Amniotic epithelial cell (primary cell): ENCODE results near the gene MTCH1.
"Not testable (repeated sequence)": the region's sequence is repeated elsewhere in the genome, so short reads cannot be mapped to it uniquely, and the experiment has no call there.

Experiments
- DNase-seq: peaks from one replicate; pipeline ENCODE4 v3.0.0-alpha.2; 2010; ENCODE audit warnings: low read depth

Gene MTCH1

DNA sequence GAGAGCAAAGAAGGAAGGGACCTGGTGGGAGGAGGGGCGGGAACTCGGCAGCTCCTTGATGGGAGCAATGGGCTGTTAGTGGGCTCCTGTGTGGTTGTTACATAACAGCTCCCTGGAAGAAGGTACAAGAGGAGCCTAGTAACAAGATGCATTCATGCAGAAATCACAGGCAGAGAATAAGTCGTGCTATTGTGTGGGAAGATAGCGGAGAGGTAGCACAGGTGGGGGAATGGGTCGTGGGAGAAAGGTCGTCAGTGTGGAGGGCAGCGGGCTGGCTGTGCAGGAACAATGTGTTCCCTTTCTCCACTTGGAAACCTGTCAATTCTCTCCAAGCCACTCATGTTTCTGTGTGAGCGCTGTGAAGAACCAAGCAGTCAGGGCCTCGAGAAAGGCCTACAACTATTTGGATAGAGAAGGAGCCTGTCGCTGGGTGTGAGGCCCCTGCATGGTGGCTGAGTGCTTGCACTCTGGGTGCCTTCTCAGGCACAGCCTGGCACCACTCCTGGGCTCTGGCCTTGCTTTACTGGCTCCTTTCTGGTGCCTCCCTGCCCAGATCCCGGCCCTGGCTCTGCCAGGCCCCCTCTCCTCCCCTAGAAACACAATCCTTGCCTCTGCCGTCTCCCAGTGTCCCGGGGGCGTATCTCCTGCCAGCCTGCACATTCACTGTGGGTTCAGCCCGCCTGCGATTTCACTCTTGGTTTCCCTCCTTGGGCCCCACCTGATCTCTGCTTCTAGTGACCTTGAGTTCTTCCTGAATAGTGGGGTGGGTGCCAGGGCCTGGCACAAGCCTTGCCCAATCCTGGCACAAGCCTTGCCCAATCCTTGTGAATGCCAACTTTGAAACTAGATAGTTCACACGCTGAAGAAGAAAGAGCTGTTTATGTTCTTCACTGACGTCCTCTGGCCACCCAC lies 12.1 kb upstream of the MTCH1 start:
- DNase-seq = peak; percentile 40

DNA sequence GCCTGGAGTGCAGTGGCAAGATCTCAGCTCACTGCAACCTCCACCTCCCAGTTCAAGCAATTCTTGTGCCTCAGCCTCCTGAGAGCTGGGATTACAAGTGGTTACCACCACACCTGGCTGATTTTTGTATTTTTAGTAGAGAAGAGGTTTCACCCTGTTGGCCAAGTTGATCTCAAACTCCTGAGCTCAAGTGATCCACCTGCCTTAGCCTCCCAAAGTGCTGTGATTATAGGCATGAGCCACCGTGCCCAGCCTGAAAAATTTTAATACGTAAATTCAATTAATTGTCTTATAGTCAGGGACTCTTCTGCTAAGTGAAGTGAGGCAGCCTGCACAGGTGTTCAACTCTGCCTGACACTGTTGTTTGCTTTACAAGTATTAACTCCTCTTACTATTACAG lies 4.4 kb upstream of the MTCH1 start:
- DNase-seq = not testable (repeated sequence)

DNA sequence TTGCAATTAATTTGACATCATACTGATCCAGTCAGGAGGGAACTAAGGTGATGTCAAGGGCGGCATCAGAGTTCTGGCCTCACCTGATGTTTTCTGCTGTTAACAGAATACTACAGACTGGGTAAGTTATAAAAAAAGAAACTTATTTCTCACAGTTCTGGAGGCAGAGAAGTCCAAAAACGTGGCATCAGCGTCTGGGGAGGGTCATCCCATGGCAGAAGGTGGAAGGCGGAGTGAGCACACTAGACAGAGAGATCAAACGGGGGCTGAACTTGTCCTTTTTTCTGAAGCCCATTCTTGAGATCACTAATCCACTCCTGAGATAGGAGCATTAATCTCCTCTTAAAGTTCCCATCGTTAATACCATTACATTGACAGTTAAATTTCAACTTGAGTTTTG lies 3.3 kb upstream of the MTCH1 start:
- DNase-seq = no peak

DNA sequence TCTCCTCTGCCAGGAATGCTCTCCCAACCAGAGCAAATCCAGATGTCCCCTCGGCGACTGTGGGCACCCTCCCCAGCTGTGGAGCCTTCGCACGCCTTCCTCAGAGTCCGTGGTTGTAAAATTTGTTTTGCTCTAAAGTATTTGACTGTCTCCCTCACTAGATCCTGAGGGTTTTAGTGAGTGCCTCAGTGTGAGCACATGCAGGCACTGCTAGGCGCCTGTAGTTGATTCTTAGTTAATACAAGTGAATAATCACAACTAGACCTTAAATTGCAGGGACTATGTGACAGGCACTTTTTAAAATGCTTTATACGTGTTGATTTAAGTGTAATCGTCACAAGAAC lies 680 bp upstream of the MTCH1 start:
- DNase-seq = no peak

GRCh38 chr6:36985417-36985807 lies 584 bp downstream of the MTCH1 start:
- no peak for DNase-seq

- peak; percentile 52 for DNase-seq
Measured at GRCh38 chr6:36984581-36985416, 1.2 kb downstream of the MTCH1 start.

DNA sequence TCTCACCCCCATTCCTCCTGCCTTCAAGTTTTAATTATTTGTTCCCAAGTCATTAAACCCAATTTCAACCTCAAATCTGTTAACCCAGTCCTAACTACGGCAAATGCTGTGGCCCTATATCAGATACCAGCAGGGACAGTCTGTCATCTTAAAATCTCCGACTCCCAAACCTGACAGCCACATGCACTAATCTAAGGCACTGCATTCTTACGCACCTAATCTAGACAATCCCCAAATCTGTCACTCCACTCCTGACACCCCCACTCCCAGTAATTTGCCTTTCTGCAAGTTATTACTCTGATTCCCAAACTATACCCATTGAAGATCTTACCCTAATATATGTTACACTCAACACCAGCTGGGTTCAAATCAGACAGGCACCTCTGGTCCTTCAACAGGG lies 2.5 kb downstream of the MTCH1 start:
- no peak for DNase-seq

DNA sequence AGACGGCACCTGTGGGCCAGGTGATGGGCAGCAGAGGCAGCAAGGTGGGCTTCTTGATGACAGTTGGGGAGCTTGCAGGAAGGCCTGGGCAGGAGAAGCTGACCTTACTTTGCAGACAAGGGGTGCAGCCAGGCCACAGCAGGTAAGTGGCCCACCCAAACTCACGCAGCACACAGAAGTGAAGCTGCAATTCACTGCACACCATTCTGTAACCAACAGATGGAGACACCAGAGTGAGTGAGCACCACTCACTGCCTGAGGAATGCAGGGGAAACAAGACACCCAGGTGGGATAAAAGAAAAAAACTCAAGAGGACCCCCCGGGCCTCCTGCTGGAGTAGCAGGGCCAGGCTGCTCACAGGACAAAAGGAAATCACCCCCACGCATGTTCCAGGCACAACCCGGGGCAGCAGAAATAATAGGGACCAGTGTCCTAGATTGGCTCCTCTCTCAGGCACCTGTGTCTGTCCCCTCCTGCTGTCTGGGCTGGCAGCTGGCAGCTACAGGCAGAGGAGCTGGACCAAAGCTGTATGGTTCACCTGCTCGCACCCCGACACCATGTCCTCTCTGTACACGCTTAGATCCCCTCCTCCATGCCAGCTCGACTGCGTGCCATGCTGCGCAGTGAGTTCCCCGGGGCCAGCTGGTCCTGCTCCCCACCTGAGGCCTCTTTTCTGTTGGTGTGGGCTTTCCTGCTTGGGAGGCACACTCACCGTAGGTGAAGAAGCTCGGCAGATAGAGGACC lies 4.9 kb downstream of the MTCH1 start:
- no peak for DNase-seq

DNA sequence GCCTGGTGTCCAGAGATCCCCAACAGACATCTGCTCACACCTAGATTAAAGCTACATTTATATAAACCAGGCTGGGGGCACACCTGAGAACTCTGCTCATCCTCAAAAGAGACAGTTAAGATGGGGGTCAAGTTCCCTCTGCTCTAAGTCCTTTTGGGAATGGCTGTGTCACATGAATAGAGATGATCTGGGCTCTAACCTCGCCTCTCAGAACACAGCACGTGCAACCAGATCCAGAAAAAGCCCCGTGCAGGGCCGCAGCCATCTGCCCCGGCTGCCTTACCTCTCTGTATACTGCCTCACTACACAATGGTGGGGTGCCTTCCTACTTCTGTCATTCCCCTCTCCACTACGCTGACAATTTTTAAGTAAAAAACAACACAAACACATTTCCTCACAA lies 5.9 kb downstream of the MTCH1 start:
- no peak for DNase-seq

DNA sequence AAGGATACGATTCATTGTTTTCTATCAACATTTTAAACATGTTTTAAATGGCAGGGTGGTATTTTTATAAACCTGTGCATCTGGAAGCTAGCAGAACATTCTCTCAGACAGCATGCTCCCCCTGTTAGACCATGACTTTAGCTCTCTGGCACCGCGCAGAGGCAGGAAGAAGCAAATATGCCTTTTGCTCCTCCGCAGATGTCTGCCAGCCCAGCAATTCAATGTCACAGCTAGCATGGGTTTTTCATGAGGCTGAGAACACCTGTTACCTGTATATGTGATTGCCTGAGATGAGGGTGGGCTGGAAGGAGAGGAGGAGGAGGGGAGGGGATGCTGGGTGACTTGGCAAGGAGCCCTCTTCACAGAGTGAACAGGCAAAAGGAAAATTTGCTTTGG lies 6.7 kb downstream of the MTCH1 start:
- peak; percentile 53 for DNase-seq

- no peak for DNase-seq
Measured at GRCh38 chr6:36978421-36979346, 7.3 kb downstream of the MTCH1 start.

GRCh38 chr6:36977470-36977941 lies 8.5 kb downstream of the MTCH1 start:
- DNase-seq = no peak

DNA sequence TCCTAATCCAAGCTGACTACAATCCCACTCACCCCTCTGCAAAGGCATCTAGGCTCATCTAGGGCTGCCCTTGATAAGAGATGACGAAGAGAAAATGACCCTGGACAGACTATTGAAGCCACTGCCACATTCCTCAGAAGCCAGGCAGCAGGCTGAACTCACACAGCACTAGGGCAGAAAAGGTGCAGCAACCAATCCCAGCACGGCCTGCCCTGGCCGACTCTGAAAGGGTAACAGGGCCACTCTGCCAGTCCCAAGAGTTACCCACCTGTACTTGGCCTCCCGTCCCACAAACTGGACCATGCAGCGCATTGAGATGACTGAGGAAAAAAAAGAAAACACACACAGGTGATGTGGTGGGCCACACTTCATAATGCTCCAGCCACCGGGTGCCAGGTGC lies 9.1 kb downstream of the MTCH1 start:
- DNase-seq = no peak

GRCh38 chr6:36976509-36976908 lies 9.5 kb downstream of the MTCH1 start:
- DNase-seq = no peak

- DNase-seq = no peak
Measured at GRCh38 chr6:36976007-36976264, 10.1 kb downstream of the MTCH1 start.

DNA sequence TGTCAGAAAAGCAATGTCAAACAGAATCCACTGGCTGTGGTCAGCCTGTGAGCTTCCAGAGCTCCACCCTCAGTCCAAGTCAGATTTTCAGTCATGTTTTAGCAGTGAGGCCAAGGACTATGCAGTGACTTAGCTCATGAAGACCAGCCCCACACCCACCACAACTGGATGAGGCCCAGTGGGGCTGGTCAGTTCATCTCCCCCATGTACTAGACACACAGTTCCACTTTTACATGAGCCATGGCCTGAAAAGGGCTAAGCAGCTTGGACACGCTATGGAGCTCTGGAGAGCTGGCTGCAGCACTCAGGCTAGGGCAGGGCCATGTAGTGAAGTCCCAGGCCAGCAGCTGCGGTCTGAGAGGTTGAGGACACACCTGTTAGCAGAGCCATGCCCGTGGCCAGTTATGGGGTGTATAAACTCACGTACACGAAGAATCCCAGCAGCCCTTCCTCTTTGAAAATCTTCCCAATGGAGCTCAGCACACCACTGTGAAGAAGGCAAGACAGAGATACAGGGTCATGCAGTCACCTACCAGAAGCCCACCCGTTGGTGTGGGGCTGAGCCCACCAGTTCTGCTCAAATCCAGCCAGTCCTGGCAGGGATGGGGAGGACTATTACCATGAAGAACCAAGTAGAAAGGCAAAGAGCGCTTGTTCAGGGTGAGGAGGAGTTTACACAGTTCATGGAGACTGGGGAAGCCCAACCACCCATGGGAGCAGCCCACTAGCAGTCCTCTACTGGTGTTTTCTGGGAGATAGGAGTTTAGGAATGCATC lies 10.6 kb downstream of the MTCH1 start:
- no peak for DNase-seq

DNA sequence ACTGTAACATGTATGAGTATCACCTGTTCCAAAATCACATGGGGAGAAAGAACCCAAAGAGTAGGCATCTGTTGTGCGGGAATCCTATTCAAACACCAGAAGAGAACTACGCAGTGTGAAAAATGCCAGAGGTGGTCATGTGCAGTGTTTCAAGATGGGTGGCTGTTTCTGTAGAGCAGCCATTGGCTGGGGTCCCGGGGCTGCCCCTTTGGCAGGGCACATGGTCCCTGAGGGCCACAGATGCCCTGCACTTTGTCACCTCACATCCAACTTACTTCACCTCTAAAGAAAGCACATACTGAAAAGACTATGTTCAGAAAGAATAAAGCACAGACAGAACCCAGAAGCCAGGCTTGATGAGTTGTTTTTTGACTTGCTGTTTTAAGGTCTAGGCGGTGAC lies 12.3 kb downstream of the MTCH1 start:
- no peak for DNase-seq

DNA sequence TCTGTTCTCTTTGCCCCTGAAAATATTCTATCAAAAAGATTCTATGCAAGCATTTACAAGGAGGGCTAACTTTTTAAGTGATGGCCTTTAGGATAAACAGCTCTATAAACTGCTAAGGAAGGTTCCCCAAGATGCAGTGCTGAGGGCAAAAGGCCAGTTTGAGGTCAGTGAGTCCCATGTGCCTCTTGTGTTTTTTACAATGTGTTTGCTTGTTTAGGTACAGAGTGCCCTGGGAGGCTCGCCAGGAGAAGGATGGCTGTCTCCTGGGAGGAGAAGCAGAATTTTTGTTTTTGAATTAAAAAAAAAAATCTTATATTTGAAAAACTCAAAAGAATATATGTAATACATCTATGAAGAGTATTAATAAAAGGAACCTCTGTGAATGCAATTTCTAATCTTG lies 12.8 kb downstream of the MTCH1 start:
- no peak for DNase-seq

DNA sequence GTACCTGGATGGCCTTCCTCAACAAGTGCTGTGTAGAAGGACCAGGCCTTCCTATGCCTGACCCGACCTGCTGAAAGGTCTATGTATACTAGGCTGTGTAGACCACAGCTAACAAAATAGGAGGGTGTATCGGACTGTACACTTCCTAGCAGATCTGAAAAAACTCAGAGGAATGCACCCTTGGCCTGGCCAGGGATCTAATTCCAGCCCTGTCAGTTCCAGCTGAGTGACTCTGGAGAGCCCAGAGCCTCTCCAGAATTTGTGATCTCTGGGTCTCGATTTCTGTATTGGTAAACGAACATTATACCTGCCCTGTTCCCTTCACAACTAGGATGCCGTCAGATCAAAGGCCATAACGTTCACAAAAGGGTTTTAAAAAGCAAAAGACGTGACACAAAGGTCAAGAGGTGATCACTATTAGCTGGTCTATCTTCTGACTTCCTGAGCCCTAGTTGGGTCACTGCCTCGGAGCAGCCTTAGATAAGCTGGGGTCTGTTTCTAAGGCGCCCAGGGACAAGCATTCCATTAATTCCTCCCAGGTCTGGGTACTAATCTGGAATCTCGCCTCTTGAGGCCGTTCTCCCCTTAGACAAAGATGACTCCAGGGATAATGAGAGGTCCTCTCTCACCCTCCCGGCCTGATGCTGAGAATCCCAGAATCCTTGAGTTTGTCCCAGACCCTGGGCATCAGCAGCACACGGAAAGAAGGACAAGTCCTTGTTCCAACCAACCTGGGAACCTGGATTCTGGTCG lies 13.9 kb downstream of the MTCH1 start:
- no peak for DNase-seq
